Pons (tissue), 1 donor: Measurements from ENCODE around the gene CDHR3.

ENCODE experiments used
- DNase-seq: peaks from one replicate; pipeline ENCODE4 v3.0.0-alpha.2; 2016; ENCODE audit warnings: low spot score

Gene CDHR3

GRCh38 chr7:106067678-106068077 is 104.6 kb downstream of the CDHR3 start:
- no peak for DNase-seq

GRCh38 chr7:106068538-106068961 is 105.5 kb downstream of the CDHR3 start:
- no peak for DNase-seq

GRCh38 chr7:106068986-106069385 is 105.9 kb downstream of the CDHR3 start:
- no peak for DNase-seq

- DNase-seq: no peak
Measured at GRCh38 chr7:106069471-106070200, 106.6 kb downstream of the CDHR3 start.

- DNase-seq: no peak
Measured at GRCh38 chr7:106070201-106070551, 107.1 kb downstream of the CDHR3 start.

- no peak for DNase-seq
Measured at GRCh38 chr7:106070567-106071254, 107.6 kb downstream of the CDHR3 start.

GRCh38 chr7:106071356-106071998 is 108.4 kb downstream of the CDHR3 start:
- no peak for DNase-seq

GRCh38 chr7:106071999-106072714 is 109.1 kb downstream of the CDHR3 start:
- DNase-seq: no peak

GRCh38 chr7:106072715-106073091 is 109.6 kb downstream of the CDHR3 start:
- no peak for DNase-seq

- no peak for DNase-seq
Measured at GRCh38 chr7:106073701-106074100, 110.6 kb downstream of the CDHR3 start.

- DNase-seq: no peak
Measured at GRCh38 chr7:106074257-106074656, 111.2 kb downstream of the CDHR3 start.

- peak; percentile 26 for DNase-seq
Measured at GRCh38 chr7:106075937-106076336, 112.9 kb downstream of the CDHR3 start.

- DNase-seq: no peak
Measured at GRCh38 chr7:106076537-106076936, 113.5 kb downstream of the CDHR3 start.

- no peak for DNase-seq
Measured at GRCh38 chr7:106080300-106080987, 117.4 kb downstream of the CDHR3 start.

- DNase-seq: no peak
Measured at GRCh38 chr7:106082087-106082854, 119.2 kb downstream of the CDHR3 start.
